B cell (primary cell): ENCODE measurements around the gene NMT2. TPM values are rescaled to one million over a fixed set of nuclear protein-coding genes. Genes with fewer than 3 reads are reported as not detected.

ENCODE experiments used
- ATAC-seq: fragments of 200-7000 bp; cut with Tn5 transposase; one replicate; pipeline ENCODE4 v1.10.0; 2021; ENCODE audit warnings: low read depth, mild to moderate bottlenecking, moderate number of reproducible peaks, moderate library complexity
- CTCF ChIA-PET: fragments of 350-600 bp; sonication (Branson Sonifier 250); formaldehyde crosslinking; loops from one replicate; lab custom pipeline; 2021; ENCODE audit warnings: antibody characterized with exemption, inconsistent platforms; lab: Charles Lee
- POLR2A ChIA-PET: fragments of 350-600 bp; sonication (Branson Sonifier 250); formaldehyde crosslinking; loops from one replicate; lab custom pipeline; 2021; ENCODE audit warnings: antibody characterized with exemption; lab: Charles Lee
- DNase-seq: peaks from one replicate; pipeline ENCODE4 v3.0.0; 2013
- H2AFZ ChIP-seq: 2 replicates; pipeline ENCODE4 v1.6.1; 2012; ENCODE audit warnings: mild to moderate bottlenecking, low read depth, low read length; ENCODE audit not compliant: insufficient read depth, poor library complexity, severe bottlenecking
- H3K27ac ChIP-seq, 2 donors: 1 replicate in 1 of 2; 2 replicates in 1 of 2; pipeline ENCODE4 v1.5.1; 2012 to 2013; ENCODE audit warnings: low read length in 2 of 2, mild to moderate bottlenecking in 2 of 2, moderate library complexity in 1 of 2
- H3K27me3 ChIP-seq, 4 experiments: fragments of 200-600 bp in 1 of 4; sonication (generic) in 1 of 4; replicated peaks in 1 of 4; 1 replicate in 2 of 4; 2 replicates in 2 of 4; pipeline versions ENCODE4 v1.6.1 to v1.7.0; 2013 to 2016; ENCODE audit warnings: low read length in 3 of 4, mild to moderate bottlenecking in 2 of 4, mixed read lengths in 1 of 4, moderate library complexity in 1 of 4; ENCODE audit not compliant: insufficient read depth in 4 of 4, control insufficient read depth in 3 of 4; ENCODE audit errors: control extremely low read depth in 1 of 4
- H3K36me3 ChIP-seq, 2 experiments: replicated peaks in 1 of 2; 1 replicate in 1 of 2; 2 replicates in 1 of 2; pipeline versions ENCODE4 v1.6.1 to v1.7.1; 2013; ENCODE audit warnings: low read length in 1 of 2; ENCODE audit not compliant: insufficient read depth in 2 of 2, control insufficient read depth in 1 of 2; ENCODE audit errors: control extremely low read depth in 1 of 2, extremely low read depth in 1 of 2
- H3K4me1 ChIP-seq, 2 donors: fragments of 200-600 bp in 1 of 2; sonication (generic) in 1 of 2; 1 replicate in 1 of 2; 2 replicates in 1 of 2; pipeline versions ENCODE4 v1.5.1 to v1.6.1; 2013 to 2017; ENCODE audit warnings: low read length in 2 of 2; ENCODE audit not compliant: control insufficient read depth in 2 of 2, insufficient read depth in 2 of 2
- H3K4me2 ChIP-seq: replicated peaks from 2 replicates; pipeline ENCODE3; 2012; ENCODE audit warnings: mild to moderate bottlenecking, low read depth, low read length; ENCODE audit not compliant: poor library complexity, severe bottlenecking
- H3K4me3 ChIP-seq, 5 experiments: fragments of 200-600 bp in 1 of 5; sonication (generic) in 1 of 5; 1 replicate in 3 of 5; 2 replicates in 2 of 5; pipeline versions ENCODE4 v1.5.1 to v1.7.0; 2011 to 2016; ENCODE audit warnings: low read length in 4 of 5, mild to moderate bottlenecking in 4 of 5, low read depth in 2 of 5, control low read depth in 1 of 5, moderate library complexity in 1 of 5; ENCODE audit not compliant: insufficient read depth in 1 of 5; ENCODE audit errors: control extremely low read depth in 1 of 5, extremely low read depth in 1 of 5
- H3K79me2 ChIP-seq: fragments of 200-600 bp; sonication (generic); one replicate; pipeline ENCODE4 v1.6.0; 2016; ENCODE audit warnings: low read length; ENCODE audit not compliant: control insufficient read depth, insufficient read depth
- H3K9ac ChIP-seq: fragments of 200-600 bp; sonication (generic); 2 replicates; pipeline ENCODE4 v1.6.1; 2017; ENCODE audit warnings: mild to moderate bottlenecking, low read length, moderate library complexity
- H3K9me3 ChIP-seq, 3 donors: one replicate each; pipeline versions ENCODE4 v1.6.1 to v1.7.1; 2013; ENCODE audit warnings: low read length in 2 of 3; ENCODE audit not compliant: control insufficient read depth in 2 of 3, insufficient read depth in 1 of 3; ENCODE audit errors: control extremely low read depth in 1 of 3
- H4K20me1 ChIP-seq: 2 replicates; pipeline ENCODE4 v1.6.0; 2012; ENCODE audit warnings: mild to moderate bottlenecking, low read length; ENCODE audit not compliant: insufficient read depth, control insufficient read depth, poor library complexity, severe bottlenecking
- H3K27ac Mint-ChIP-seq: one replicate; pipeline ENCODE4 v1.8.0; 2021; ENCODE audit warnings: mixed read lengths
- H3K27me3 Mint-ChIP-seq: one replicate; pipeline ENCODE4 v1.8.0; 2021; ENCODE audit warnings: mixed read lengths
- H3K4me1 Mint-ChIP-seq: one replicate; pipeline ENCODE4 v1.8.0; 2021; ENCODE audit warnings: mixed read lengths
- H3K4me3 Mint-ChIP-seq: one replicate; pipeline ENCODE4 v1.8.0; 2021; ENCODE audit warnings: mixed read lengths
- H3K9me3 Mint-ChIP-seq: one replicate; pipeline ENCODE4 v1.8.0; 2022; ENCODE audit warnings: mixed read lengths; ENCODE audit not compliant: insufficient read depth
- EZH2 ChIP-seq: IDR thresholded peaks from 2 replicates; pipeline ENCODE4 v1.6.1; 2012; ENCODE audit warnings: borderline replicate concordance, low read depth, mild to moderate bottlenecking, moderate library complexity, low read length; ENCODE audit not compliant: insufficient read depth, poor library complexity, severe bottlenecking
- WGBS: methylation state at CpG from one replicate; pipeline ENCODE4 v1.1.5; 2013; ENCODE audit warnings: missing lambda C conversion rate; ENCODE audit not compliant: insufficient coverage; 5-methylcytosine and 5-hydroxymethylcytosine counted together
- intact Hi-C: fragments of 100-400 bp; cut with micrococcal nuclease; formaldehyde crosslinking; loops from one replicate; pipeline ENCODE4 v1.10.0; 2022
- polyA plus RNA-seq: library from polyadenylated mRNA; depleted of rRNA; stranded (reverse); fragments of >200 nt; gene quantifications from 2 replicates; pipeline ENCODE4 v1.2.3, GENCODE V29; 2012
- total RNA-seq, 2 donors: library from RNA; stranded (reverse); fragments of 120-200 nt in 1 of 2; gene quantifications; 1 replicate in 1 of 2; 2 replicates in 1 of 2; pipeline versions ENCODE4 v1.2.3 to v1.2.4, GENCODE V29; 2013 to 2022
- TF ChIP-seq, protein P1 (sequence below): fragments of 200-600 bp; IDR thresholded peaks from one replicate; pipeline ENCODE4 v1.8.0; 2022; ENCODE audit warnings: antibody characterized with exemption, mild to moderate bottlenecking

NMT2 gene
- total and polyA plus RNA-seq, 2 donors (not counting 1 experiment from before 2014, with no cell fraction given), result 2.8 to 73.3 TPM

DNA sequence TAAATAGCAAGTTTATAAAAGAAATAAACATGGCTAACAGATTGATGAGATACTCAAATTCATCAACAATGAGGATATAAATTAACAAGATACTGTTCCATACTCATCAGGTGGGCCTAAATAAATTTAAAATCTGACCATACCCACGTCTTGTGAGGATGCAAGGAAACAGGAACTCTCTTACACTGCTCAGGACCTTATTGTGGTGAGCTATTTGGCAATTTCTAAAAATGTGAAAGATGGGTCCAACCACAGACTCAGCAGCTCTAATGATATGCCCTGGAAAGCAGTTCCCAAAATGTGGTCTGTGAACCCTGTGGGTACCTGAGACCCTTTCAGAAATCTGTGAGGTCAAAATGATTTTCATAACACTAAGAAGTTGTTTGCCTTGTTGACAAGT is 49.9 kb downstream of the NMT2 start:
- CTCF ChIA-PET, result interaction anchor here (1.3 to 5.1 kb wide), 2 partner anchors 13 to 19 kb away, joined by 3 to 25 read pairs; no protein-coding TSS in a partner anchor
- TF ChIP-seq, protein P1, sequence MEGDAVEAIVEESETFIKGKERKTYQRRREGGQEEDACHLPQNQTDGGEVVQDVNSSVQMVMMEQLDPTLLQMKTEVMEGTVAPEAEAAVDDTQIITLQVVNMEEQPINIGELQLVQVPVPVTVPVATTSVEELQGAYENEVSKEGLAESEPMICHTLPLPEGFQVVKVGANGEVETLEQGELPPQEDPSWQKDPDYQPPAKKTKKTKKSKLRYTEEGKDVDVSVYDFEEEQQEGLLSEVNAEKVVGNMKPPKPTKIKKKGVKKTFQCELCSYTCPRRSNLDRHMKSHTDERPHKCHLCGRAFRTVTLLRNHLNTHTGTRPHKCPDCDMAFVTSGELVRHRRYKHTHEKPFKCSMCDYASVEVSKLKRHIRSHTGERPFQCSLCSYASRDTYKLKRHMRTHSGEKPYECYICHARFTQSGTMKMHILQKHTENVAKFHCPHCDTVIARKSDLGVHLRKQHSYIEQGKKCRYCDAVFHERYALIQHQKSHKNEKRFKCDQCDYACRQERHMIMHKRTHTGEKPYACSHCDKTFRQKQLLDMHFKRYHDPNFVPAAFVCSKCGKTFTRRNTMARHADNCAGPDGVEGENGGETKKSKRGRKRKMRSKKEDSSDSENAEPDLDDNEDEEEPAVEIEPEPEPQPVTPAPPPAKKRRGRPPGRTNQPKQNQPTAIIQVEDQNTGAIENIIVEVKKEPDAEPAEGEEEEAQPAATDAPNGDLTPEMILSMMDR, result no peak
- TF ChIP-seq EZH2, result no peak
- intact Hi-C loops, result no loop called here

DNA sequence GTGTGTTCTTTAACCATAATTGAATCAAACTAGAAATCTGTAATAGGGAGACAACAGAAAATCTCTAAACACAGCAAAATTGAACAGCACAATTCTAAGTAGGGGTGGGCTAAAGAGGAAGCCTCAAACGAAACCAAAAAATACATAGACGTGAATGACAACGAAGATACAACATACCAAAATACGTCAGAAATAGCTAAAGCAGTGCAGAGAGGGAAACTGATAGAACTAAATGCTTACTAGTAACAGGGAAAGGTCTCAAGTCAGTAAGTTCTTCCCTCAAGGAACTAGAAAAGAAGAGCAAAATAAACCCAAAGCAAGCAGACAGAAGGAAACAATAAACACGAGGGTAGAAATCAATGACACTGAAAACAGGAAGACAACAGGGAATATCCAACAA is 52.3 kb downstream of the NMT2 start:
- Histone ChIP-seq H3K9ac (no peak overlapping the region), H3K36me3 (peaks cover 0 to 20% of the 10 kb centered on the region in 2 experiments), H3K9me3 (no peaks in the 10 kb centered on the region), H3K4me1 (no peaks in the 10 kb centered on the region), H4K20me1 (no peaks in the 10 kb centered on the region), H3K4me2 (no peak overlapping the region), H3K27me3 (no peaks in the 10 kb centered on the region), H3K27ac (no peak overlapping the region), H2AFZ (no peak overlapping the region), H3K4me3 (no peak overlapping the region), H3K79me2 (no peaks in the 10 kb centered on the region)
- no peak overlapping the region for H3K27ac Mint-ChIP-seq
- WGBS, result no CpG with 5 or more reads among the region's 5 CpGs
- no peak for ATAC-seq
- intact Hi-C loops, result no loop called here
- H3K4me1 Mint-ChIP-seq, result peaks cover 10% of the 10 kb centered on the region
- no peak for DNase-seq
- H3K27me3 Mint-ChIP-seq, result no peaks in the 10 kb centered on the region
- ChIA-PET POLR2A (no interaction called here), CTCF (interaction anchor here (5.1 kb wide), 1 partner anchor 11 kb away, joined by 25 read pairs; no protein-coding TSS in a partner anchor)
- no peak overlapping the region for H3K4me3 Mint-ChIP-seq
- H3K9me3 Mint-ChIP-seq, result no peaks in the 10 kb centered on the region
- no peak for TF ChIP-seq EZH2
- TF ChIP-seq, protein P1, result no peak

More for the DNA sequence above, 49.9 kb downstream of the NMT2 start:
- ATAC-seq (no peak), DNase-seq (no peak)
- Histone ChIP-seq H4K20me1 (no peaks in the 10 kb centered on the region), H3K27me3 (no peaks in the 10 kb centered on the region), H2AFZ (no peak overlapping the region), H3K79me2 (no peaks in the 10 kb centered on the region), H3K4me2 (no peak overlapping the region), H3K27ac (no peak overlapping the region), H3K9me3 (no peaks in the 10 kb centered on the region), H3K36me3 (peaks cover 0 to 16% of the 10 kb centered on the region in 2 experiments), H3K4me3 (no peak overlapping the region), H3K9ac (no peak overlapping the region), H3K4me1 (no peaks in the 10 kb centered on the region)
- H3K4me3 Mint-ChIP-seq, result no peak overlapping the region
- H3K27ac Mint-ChIP-seq, result no peak overlapping the region
- H3K27me3 Mint-ChIP-seq, result no peaks in the 10 kb centered on the region
- POLR2A ChIA-PET, result no interaction called here
- WGBS, result no CpG with 5 or more reads among the region's 1 CpG
- H3K4me1 Mint-ChIP-seq, result peaks cover 10% of the 10 kb centered on the region
- no peaks in the 10 kb centered on the region for H3K9me3 Mint-ChIP-seq
